Measurements from ENCODE around the gene SMG6. TPM values are rescaled to one million over a fixed set of nuclear protein-coding genes. Genes with fewer than 3 reads are reported as not detected.
"Not testable (repeated sequence)": the region's sequence is repeated elsewhere in the genome, so short reads cannot be mapped to it uniquely, and the experiment has no call there.

The SMG6 gene
- polyA plus RNA-seq, 1 donor, result 30.1 TPM

DNA sequence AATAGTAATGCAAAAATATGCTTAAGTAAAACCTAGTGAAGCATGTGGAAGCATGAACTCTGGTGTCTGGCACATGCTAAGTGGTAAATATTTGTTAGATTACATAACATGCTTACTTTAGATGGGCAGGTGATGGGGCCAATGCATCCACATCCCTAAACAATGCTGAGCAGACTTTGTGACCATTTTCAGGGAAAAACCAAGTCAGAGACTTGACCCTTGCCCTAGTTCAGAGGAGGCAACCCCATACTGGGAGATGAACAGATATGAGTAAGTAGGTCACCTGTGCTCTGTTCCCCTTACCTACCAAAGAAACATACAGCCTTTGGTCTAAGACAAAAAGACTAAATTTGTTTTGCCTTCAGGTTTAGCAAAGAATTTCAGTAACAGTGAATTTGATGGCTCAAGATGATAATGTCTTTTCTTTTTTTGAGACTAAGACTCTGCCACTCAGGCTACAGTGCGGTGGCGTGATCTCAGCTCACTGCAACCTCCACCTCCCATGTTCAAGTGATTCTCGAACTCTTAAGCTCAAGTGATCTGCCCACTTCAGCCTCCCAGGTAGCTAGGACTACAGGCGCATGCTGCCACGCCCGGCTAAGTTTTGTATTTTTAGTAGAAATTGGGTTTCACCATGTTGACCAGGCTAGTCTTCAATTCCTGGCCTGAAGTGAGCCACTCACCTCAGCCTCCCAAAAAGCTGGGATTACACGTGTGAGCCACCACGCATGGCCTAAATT is 157.3 kb downstream of the SMG6 start:
- DNase-seq, result no peak

DNA sequence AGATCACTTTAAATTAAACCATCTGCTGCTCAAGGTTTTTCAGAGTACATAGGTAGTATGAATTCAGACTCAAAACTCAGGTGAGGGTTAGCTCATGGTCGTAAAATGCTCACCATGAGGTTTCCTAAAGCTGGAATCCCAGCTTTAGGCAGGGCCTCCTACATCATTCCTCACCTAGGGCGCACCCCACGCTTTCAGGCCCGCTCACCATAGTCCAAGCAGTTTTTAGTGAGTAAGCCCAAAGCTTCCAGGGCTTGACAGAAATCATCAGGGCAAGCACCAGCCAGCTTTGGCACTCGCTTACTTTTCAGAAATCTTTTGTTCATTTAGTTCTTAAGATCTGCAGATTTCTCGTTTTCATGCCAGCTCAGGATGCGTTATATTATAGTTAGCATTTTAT is 158.9 kb downstream of the SMG6 start:
- no peak for DNase-seq

DNA sequence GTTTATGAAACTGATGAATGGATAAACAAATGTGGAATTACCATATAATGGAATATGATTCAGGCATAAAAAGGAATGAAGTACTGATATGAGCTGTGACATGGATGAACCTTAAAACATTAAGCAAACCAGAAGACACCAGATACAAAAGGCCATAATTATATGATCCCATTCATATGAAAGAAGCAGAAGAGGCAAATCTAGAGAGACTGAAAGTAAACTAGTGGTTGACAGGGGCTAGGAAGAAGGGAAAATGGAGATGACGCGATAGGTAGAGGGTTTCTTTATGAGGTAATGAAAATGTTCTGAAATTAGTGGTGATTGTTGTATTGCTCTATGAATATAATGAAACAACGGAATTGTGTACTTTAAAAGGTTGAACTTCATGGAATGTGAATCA is 160.3 kb downstream of the SMG6 start:
- DNase-seq, result no peak

DNA sequence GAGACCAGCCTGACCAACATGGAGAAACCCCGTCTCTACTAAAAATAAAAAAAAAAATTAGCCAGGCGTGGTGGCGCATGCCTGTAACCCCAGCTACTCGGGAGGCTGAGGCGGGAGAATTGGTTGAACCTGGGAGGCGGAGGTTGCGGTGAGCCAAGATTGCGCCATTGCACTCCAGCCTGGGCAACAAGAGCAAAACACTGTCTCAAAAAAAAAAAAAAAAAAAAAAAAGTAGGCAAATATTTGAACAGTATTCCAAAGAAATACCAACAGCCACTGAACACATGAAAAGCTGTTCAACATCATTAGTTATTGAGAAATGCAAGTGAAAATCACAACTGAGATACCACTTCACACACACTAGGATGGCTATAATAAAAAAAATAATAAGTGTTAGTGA is 160.9 kb downstream of the SMG6 start:
- not testable (repeated sequence) for DNase-seq

DNA sequence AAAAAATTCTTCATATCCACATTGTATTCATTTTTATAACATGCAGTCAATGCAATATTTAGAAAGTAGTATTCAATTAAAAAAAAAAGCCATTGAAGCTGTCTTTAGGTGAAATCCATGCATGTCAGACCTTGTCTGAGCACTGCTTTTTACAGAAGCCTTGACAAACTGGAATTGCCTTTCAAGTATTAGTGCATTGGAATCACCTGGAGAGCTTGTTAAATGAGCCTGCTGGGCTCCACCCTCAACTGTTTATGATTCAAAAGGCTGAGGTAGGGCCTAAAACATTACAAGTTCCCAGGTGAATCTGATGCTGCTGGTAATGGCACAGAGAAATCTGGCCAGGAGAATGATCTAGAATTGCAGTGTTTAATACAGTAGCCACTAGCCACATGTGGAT is 162.9 kb downstream of the SMG6 start:
- no peak for DNase-seq

DNA sequence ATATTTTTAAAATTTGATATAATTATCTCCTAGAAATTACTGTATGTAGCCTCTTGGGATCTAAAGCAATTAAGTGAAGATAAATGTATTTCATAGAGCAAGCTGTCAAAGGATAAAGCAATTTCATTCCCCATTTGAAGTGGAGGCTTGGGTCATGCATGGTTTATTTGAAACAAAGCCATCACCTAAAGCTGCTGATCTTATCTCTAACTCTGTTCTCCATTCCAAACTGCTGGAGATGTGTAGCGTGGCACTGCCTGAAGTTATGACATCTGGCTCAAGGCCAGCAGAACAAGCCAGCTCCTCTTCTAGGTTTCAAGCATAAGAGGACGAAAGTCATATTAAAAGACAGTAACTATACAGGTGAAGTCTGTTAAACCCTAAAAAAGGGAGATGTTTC is 164.8 kb downstream of the SMG6 start:
- DNase-seq, result peak; percentile 55

DNA sequence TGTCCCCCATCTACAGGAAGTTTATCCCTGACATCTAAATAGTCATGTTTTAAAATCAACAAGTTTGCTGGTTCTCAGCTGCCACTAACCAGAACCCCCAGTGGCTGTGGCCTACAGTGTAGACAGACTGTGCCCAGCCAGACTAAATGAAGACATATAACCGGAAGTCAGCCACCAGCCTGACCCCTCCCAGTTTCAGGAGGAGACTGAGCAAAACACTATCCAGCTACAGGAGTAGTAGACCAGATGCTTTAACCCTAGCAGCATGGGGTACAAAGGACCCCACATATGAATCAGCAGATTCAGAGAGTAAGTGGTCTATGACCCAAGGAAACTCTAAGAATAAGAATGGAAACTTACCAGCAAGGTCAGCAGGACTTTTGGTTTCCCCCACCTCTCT is 165.3 kb downstream of the SMG6 start:
- no peak for DNase-seq

DNA sequence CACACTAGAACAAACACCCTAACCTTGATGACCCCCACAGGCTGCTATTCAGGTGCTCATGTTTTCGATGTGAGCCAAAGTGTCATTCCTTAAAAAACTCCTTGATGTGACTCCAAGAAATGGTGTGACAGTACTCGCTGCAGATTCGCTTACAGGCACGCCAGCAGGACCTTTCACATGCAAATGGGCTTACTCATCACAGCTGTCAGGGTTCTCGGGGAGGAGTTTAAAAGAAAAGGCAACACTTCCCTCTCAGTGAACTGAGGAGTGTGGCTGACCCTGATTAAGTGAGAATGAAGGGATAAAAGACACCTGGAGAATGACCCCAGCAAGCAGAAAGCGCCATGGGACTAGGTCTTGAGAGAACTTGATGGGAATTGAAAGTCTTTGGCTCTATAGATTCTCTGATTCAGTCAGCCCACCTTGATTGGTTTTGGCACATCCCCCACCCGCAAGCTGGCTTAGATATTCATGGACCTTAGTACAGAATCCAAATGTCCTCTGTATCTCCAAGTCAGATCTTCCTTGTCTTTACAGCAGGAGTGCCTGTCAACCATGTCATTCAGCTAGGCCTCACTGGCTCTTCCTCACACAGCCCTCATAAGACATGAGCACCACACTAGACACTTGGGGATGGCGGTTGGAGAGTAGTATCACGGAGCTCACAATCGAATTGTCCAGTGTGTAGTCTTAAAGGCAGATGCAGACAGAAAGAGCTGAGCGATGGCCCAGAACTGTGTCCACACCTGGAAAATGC is 166.1 kb downstream of the SMG6 start:
- DNase-seq, result no peak

DNA sequence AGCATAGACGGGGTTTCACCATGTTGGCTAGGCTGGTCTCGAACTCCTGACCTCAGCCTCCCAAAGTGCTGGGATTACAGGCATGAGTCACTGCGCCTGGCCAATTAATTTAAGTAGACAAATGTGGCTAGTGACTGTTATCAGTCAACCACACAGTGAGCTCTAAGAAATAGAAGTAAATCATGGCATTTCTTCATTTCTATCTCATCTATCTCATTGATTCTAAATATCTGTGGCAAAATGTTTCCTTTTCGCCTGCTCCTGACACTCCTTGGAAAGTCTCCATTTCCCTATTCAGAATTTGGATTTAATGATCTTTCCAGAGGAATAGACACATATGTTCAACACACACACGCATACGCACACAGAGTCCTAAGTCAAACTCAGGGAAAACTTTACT is 167.3 kb downstream of the SMG6 start:
- DNase-seq, result no peak

DNA sequence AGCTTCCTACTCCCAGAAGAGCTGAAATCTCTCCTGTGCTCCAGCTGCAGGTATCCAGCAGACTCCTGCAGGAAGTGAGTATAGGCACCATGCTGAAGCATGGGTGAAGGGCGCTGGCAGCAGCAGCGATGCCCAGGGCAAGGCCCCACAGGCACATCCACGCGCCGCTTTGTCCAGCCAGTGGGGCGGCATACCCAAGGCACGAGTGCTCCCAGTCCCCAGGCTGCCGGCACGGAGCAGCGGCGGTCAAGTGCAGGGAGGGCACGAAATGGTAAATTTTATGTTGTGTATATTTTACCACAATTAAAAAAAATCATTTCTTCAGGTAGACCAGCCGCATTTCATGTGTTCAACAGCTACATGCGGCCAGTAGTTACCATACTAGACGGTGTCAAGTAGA is 175.6 kb downstream of the SMG6 start:
- DNase-seq, result no peak

DNA sequence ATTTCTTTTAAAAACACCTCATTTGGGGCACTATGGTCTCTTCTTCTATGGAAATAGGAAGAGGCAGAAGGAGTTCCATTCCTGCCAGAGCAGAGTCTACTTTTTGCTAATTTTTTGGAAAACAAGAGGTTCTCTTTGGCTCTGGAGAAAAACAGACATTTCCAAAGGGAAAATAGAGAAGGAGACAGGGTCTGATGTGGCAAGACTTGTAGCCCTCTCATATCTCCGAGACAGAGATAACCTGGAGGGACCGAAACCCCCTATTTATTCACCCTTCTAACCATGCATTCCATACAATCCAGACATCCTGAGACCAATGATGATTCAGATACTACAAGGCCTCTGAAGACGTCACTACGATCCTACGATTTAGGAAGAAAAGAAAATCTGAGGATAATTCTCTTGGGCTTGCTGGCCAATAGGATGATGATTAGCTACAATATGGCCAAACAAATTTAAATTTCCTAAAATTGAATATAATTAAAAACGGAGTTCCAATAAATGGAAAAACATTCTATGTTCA is 178.5 kb downstream of the SMG6 start:
- DNase-seq, result no peak

DNA sequence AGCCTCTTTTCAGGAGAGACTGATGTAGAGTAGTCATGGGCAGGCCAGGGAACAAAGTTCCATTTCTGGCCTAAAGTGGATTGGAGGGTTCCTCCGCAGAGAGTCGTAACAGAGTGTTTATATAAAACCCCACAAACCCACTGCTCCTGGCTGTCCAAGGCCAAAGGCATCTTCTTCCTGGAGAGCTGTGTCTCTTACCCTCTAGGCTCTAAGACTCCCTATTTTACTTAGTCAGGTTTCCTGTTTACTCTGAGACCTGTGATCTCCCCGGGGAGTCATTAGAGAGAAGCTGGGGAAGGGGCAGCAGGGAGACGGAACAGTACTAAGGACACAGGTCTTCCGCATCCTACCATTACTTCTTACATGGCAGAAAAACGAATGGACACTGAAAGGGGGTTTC is 179.2 kb downstream of the SMG6 start:
- DNase-seq, result no peak

DNA sequence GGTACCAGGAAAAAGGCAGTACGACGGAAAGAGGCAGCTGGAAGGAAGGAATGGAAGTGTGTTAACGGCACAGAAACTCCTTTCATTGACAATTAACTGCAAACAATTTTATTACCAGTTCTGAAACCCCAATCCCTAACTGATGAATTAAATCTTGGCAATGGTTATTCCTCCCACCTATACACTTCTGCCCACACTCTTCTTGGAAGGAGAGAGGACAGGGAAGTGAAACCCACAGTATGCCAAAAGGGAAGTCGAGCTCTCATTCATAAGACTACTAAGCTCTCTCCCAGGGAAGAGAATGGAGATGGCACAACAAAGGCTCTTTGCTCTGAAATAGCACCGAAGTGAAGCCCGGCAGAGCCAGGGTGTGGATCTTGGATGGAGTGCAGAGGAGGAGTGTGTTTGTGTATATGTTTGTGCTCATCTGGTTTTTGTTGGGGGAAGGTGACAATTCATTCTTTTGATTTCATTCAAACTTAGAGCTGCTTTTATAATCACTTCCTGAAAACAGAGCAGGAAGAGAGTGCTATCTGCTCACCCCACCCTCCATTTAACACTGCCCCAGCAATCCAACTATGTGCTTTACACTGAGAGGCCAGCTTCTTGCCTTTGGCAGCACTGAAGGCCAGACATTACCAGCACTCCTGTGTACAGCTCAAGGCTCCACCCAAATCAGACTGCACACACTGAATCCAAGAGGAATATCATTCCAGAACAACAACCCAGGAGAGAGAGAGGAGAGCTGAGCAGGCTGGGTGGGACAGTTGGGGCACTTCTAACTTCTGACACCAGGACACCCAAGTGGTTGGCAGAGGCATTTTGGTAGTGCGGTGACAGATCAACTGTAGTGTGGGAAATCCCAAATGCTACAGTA is 180.0 kb downstream of the SMG6 start:
- no peak for DNase-seq

DNA sequence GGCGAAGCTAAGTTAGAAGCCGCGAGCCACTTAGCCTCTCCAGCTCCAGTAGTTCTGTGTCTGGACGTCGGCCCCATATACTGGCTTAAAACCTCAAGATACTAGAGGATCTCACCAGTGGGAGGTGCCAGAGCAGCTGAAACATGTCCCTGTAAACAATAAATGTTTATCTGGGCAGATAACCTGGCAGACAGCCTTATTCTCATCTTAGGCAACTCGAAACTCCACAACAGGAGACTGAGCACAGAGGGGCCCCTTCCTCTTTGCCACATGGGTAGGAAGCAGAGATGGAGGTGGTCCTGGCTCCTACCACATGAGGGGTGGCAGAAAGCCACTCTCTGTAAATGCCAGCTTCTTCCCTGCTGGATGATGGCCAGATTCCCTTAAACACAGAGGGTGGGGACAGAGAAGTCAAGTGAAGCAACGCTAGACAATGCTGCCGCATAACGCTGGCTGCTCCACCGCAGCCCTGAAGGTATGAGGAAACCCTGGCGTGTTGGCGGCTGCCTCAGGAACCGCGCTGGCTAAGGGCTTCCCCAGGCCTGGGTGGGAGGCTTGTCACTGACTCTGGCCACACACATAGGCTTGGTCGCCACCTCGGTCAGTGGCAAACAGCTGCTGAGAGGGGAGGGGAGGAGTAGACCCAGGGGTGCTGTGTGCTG is 180.8 kb downstream of the SMG6 start:
- peak; percentile 38 for DNase-seq

DNA sequence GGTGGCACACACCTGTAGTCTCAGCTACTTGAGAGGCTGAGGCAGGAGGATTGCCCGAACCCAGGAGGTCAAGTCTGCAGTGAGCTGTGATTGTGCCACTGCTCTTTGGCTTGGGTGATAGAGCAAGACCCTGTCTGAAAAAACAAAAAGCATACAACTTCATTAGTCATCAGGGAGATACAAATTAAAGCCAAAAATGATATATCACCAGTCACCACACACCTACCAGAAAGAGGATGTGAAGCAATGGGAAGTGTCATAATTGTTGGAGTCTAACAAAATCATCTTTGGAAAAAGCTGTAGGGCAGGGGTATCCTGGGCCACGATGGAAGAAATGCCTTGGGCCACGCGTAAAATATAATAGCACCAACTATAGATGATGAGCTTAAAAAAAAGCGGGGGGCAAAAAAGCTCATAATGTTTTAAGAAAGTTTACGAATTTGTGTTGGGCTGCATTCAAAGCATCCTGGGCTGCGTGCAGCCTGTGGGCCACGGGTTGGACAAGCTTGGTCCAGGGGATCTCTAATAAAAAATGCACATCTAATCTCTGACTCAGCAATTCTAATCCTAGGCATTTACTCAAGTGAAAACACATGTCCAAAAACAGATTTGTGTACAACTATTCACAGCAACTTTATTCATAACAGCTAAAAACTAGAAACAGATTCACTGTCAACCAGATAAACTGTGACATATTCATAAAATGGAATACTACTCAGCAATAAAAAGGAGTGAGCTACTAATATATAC is 182.8 kb downstream of the SMG6 start:
- no peak for DNase-seq

DNA sequence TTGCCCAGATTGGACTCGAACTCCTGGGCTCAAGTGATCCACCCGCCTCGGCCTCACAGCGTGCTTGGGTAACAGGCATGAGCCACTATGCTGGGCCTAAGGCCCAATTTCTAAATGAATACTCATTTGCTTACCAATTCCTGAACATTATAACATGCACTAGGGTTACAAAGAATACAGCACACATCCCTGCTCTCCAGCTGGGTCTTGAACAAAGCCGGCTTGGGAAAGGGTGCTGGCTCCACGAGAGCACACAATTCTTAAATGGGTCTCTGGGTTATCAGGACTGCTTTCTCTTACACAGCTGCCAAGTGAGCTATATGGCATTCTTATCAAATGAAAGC is 190.3 kb downstream of the SMG6 start:
- DNase-seq, result no peak

DNA sequence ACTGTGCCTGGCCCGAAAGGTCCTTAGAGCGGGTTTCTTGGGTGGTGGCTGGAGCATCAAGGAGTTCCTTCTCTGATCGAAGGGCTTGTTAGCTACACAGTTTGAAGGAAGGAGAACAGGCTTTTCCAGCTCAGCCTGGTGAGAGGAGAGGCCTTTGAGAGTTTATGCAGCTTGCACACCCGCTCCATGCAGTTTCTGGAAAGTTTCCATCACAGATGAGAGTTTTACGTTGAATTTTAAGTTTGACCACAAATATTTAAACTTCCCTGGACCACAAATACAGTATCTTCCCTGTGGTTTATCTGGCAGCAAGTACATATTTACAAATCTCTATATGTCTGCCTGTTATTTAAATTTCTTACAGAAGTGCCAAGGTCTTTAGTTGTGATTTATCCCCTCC is 191.9 kb downstream of the SMG6 start:
- DNase-seq, result no peak

DNA sequence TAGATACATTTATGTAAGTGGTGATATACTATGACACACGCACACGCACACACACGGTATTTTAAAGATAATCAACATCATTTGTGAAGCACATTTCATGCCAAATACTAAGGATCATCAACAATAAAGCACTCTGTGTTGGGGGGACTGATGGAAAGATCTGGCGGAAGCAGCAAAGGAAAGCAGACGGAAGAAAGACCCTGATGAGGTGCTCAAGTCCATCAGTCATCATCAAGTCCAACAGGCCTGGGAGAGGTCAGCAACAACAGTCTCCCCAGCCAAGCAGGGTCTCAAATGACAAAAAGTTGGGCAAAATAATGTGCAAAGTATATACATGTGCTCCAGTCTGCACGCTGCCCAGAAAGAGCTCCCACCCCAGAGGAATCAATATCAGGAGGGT is 193.1 kb downstream of the SMG6 start:
- no peak for DNase-seq

DNA sequence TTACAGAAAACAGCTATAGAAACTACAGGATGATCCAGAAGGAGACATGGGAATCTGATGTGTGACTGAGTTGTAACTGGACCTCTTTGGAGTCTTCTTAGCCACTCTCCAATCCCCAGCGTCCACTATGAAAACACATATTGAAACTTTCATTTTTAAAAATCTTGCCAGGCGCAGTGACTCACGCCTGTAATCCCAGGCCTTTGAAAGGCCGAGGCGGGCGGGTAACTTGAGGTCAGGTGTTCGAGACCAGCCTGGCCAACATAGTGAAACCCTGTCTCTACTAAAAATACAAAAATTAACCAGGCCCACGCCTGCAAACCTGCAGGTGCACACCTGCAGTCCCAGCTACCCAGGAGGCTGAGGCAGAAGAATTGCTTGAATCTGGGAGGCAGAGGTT is 195.4 kb downstream of the SMG6 start:
- DNase-seq, result no peak

DNA sequence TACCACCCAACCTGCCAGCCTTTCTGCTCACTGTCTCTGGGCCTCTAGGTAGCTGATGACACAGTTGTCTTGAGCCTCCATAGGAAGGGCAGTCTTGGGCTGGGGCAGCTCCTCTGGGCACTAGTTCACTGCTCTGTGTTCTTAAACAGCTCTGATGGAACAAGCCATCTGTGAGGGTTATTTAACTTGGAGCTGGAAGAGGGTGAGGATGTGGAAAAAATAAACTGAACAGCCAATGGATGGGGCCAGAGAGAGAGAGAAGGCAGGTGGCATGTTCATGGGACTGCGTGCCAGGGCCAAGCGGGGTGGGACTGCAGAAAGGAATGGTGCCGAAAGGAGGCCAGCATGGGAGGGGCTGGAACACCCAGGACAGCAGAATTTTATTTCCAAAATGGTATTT is 196.1 kb downstream of the SMG6 start:
- no peak for DNase-seq

DNA sequence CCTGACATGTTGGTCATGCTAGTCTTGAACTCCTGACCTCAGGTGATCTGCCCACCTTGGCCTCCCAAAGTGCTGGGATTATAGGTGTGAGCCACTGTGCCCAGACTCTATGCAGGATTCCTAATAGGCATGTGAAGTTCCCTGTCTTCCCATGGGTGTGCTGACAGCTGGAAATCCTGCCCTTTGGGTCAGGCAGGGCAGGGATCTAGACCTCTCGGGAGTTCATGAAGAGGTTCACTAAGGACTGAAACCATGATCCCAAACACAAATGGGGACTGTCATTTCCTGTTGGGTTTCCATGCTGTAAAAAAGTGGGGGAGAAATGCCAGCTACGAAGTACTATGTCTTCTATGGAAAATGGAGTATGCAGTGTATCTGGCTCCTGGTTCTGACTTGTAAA is 196.5 kb downstream of the SMG6 start:
- DNase-seq, result no peak

Measured in left kidney (tissue), 2 donors.